IgD-negative memory B cell (primary cell): ENCODE results near the gene USP31. TPM values are rescaled to one million over a fixed set of nuclear protein-coding genes. Genes with fewer than 3 reads are reported as not detected.

ENCODE experiments used
- H3K27ac Mint-ChIP-seq, 3 donors: one replicate each; pipeline ENCODE4 v1.8.0; 2020 to 2022; ENCODE audit warnings: mild to moderate bottlenecking in 3 of 3, mixed read lengths in 3 of 3, moderate library complexity in 1 of 3
- H3K27me3 Mint-ChIP-seq: one replicate; pipeline ENCODE4 v1.8.0; 2021; ENCODE audit warnings: mixed read lengths
- H3K36me3 Mint-ChIP-seq: one replicate; pipeline ENCODE4 v1.8.0; 2020; ENCODE audit warnings: mild to moderate bottlenecking, mixed read lengths
- H3K4me1 Mint-ChIP-seq, 3 donors: one replicate each; pipeline ENCODE4 v1.8.0; 2020 to 2022; ENCODE audit warnings: mixed read lengths in 3 of 3, mild to moderate bottlenecking in 1 of 3
- H3K4me3 Mint-ChIP-seq, 4 donors: one replicate each; pipeline ENCODE4 v1.8.0; 2020 to 2022; ENCODE audit warnings: mild to moderate bottlenecking in 4 of 4, mixed read lengths in 4 of 4, moderate library complexity in 3 of 4
- H3K9me3 Mint-ChIP-seq, 3 donors: one replicate each; pipeline ENCODE4 v1.8.0; 2020 to 2021; ENCODE audit warnings: mixed read lengths in 3 of 3, mild to moderate bottlenecking in 1 of 3
- polyA plus RNA-seq: library from polyadenylated mRNA; unstranded; fragments of 300-500 nt; fragmentation: Illumina TruSeq; gene quantifications from one replicate; pipeline ENCODE4 v1.2.3, GENCODE V29; 2021

Gene USP31
- polyA plus RNA-seq, 1 donor from 2014 or later: 0.44 TPM

- H3K27me3 Mint-ChIP-seq: peaks cover 3% of the 10 kb centered on the region
Measured at GRCh38 chr16:23055481-23055880, 93.8 kb downstream of the USP31 start.

GRCh38 chr16:23052908-23053580 is 96.2 kb downstream of the USP31 start:
- peaks cover 4% of the 10 kb centered on the region for H3K27me3 Mint-ChIP-seq
- H3K9me3 Mint-ChIP-seq: peaks cover 0 to 7% (median 0%) of the 10 kb centered on the region in 3 donors
- no peak overlapping the region for H3K27ac Mint-ChIP-seq
- no peaks in the 10 kb centered on the region for H3K36me3 Mint-ChIP-seq
- H3K4me1 Mint-ChIP-seq: peaks cover 0 to 2% (median 0%) of the 10 kb centered on the region in 3 donors
- H3K4me3 Mint-ChIP-seq: no peak overlapping the region

More at GRCh38 chr16:23055481-23055880, 93.8 kb downstream of the USP31 start:
- H3K27ac Mint-ChIP-seq: no peak overlapping the region
- no peaks in the 10 kb centered on the region for H3K36me3 Mint-ChIP-seq
- no peak overlapping the region for H3K4me3 Mint-ChIP-seq
- H3K9me3 Mint-ChIP-seq: peaks cover 0 to 4% (median 0%) of the 10 kb centered on the region in 3 donors
- H3K4me1 Mint-ChIP-seq: peaks cover under 1 to 1% (median under 1%) of the 10 kb centered on the region in 3 donors

- Mint-ChIP-seq H3K27me3 (peaks cover 6% of the 10 kb centered on the region), H3K4me1 (peaks cover 0 to 2% (median 0%) of the 10 kb centered on the region in 3 donors), H3K4me3 (no peak overlapping the region), H3K27ac (no peak overlapping the region), H3K9me3 (peaks cover 0 to 8% (median 0%) of the 10 kb centered on the region in 3 donors), H3K36me3 (no peaks in the 10 kb centered on the region)
Measured at GRCh38 chr16:23052221-23052620, 97.0 kb downstream of the USP31 start.

- peaks cover 0 to 2% (median 0%) of the 10 kb centered on the region in 3 donors for H3K4me1 Mint-ChIP-seq
- H3K9me3 Mint-ChIP-seq: peaks cover 0 to 12% (median 0%) of the 10 kb centered on the region in 3 donors
- H3K27me3 Mint-ChIP-seq: peaks cover 6% of the 10 kb centered on the region
- H3K4me3 Mint-ChIP-seq: no peak overlapping the region
- H3K36me3 Mint-ChIP-seq: no peaks in the 10 kb centered on the region
- H3K27ac Mint-ChIP-seq: no peak overlapping the region
Measured at GRCh38 chr16:23051587-23051986, 97.7 kb downstream of the USP31 start.

GRCh38 chr16:23048164-23048563 is 101.1 kb downstream of the USP31 start:
- H3K9me3 Mint-ChIP-seq: peaks cover 0 to 15% (median 14%) of the 10 kb centered on the region in 3 donors
- H3K27ac Mint-ChIP-seq: no peak overlapping the region
- peaks cover 19% of the 10 kb centered on the region for H3K27me3 Mint-ChIP-seq
- H3K36me3 Mint-ChIP-seq: no peaks in the 10 kb centered on the region
- no peak overlapping the region for H3K4me3 Mint-ChIP-seq
- H3K4me1 Mint-ChIP-seq: peaks cover 0 to 2% (median 0%) of the 10 kb centered on the region in 3 donors

GRCh38 chr16:23045025-23045424 is 104.2 kb downstream of the USP31 start:
- H3K4me1 Mint-ChIP-seq: peaks cover 0 to 2% (median 0%) of the 10 kb centered on the region in 3 donors
- H3K27me3 Mint-ChIP-seq: peaks cover 22% of the 10 kb centered on the region
- no peak overlapping the region for H3K27ac Mint-ChIP-seq
- no peaks in the 10 kb centered on the region for H3K36me3 Mint-ChIP-seq
- no peak overlapping the region for H3K4me3 Mint-ChIP-seq
- peaks cover 0 to 14% (median 13%) of the 10 kb centered on the region in 3 donors for H3K9me3 Mint-ChIP-seq

- H3K9me3 Mint-ChIP-seq: peaks cover 2 to 12% (median 9%) of the 10 kb centered on the region in 3 donors
- no peak overlapping the region for H3K27ac Mint-ChIP-seq
- no peaks in the 10 kb centered on the region for H3K36me3 Mint-ChIP-seq
- peaks cover 16% of the 10 kb centered on the region for H3K27me3 Mint-ChIP-seq
- H3K4me1 Mint-ChIP-seq: no peaks in the 10 kb centered on the region
- H3K4me3 Mint-ChIP-seq: no peak overlapping the region
Measured at GRCh38 chr16:23040246-23040645, 109.0 kb downstream of the USP31 start.

- no peaks in the 10 kb centered on the region for H3K36me3 Mint-ChIP-seq
- H3K9me3 Mint-ChIP-seq: peaks cover 2 to 6% (median 5%) of the 10 kb centered on the region in 3 donors
- H3K4me3 Mint-ChIP-seq: no peak overlapping the region
- no peak overlapping the region for H3K27ac Mint-ChIP-seq
- peaks cover 8% of the 10 kb centered on the region for H3K27me3 Mint-ChIP-seq
- no peaks in the 10 kb centered on the region for H3K4me1 Mint-ChIP-seq
Measured at GRCh38 chr16:23039118-23039517, 110.1 kb downstream of the USP31 start.

- no peak overlapping the region for H3K4me3 Mint-ChIP-seq
- peaks cover 12% of the 10 kb centered on the region for H3K27me3 Mint-ChIP-seq
- peaks cover 0 to 2% (median 0%) of the 10 kb centered on the region in 3 donors for H3K4me1 Mint-ChIP-seq
- H3K9me3 Mint-ChIP-seq: peaks cover 5 to 15% (median 12%) of the 10 kb centered on the region in 3 donors
- H3K27ac Mint-ChIP-seq: no peak overlapping the region
- H3K36me3 Mint-ChIP-seq: peaks cover 3% of the 10 kb centered on the region
Measured at GRCh38 chr16:23035240-23035639, 114.0 kb downstream of the USP31 start.

GRCh38 chr16:23031508-23032098 is 117.6 kb downstream of the USP31 start:
- Mint-ChIP-seq H3K36me3 (peaks cover 4% of the 10 kb centered on the region), H3K27me3 (peaks cover 14% of the 10 kb centered on the region), H3K27ac (no peak overlapping the region), H3K4me1 (peaks cover 0 to 2% (median 0%) of the 10 kb centered on the region in 3 donors), H3K4me3 (no peak overlapping the region), H3K9me3 (peaks cover 3 to 15% (median 10%) of the 10 kb centered on the region in 3 donors)

GRCh38 chr16:23029733-23030420 is 119.4 kb downstream of the USP31 start:
- Mint-ChIP-seq H3K4me3 (no peak overlapping the region), H3K27me3 (peaks cover 17% of the 10 kb centered on the region)

GRCh38 chr16:23027386-23027785 is 121.9 kb downstream of the USP31 start:
- H3K27ac Mint-ChIP-seq: no peak overlapping the region

More at GRCh38 chr16:23029733-23030420, 119.4 kb downstream of the USP31 start:
- H3K27ac Mint-ChIP-seq: no peak overlapping the region
- peaks cover 3 to 15% (median 8%) of the 10 kb centered on the region in 3 donors for H3K9me3 Mint-ChIP-seq
- peaks cover 4% of the 10 kb centered on the region for H3K36me3 Mint-ChIP-seq
- peaks cover 0 to 2% (median 0%) of the 10 kb centered on the region in 3 donors for H3K4me1 Mint-ChIP-seq

GRCh38 chr16:23026784-23027362 is 122.4 kb downstream of the USP31 start:
- peaks cover 12% of the 10 kb centered on the region for H3K27me3 Mint-ChIP-seq
- no peaks in the 10 kb centered on the region for H3K9me3 Mint-ChIP-seq
- peaks cover 2% of the 10 kb centered on the region for H3K36me3 Mint-ChIP-seq
- H3K4me3 Mint-ChIP-seq: no peak overlapping the region
- no peak overlapping the region for H3K27ac Mint-ChIP-seq
- H3K4me1 Mint-ChIP-seq: no peaks in the 10 kb centered on the region

More at GRCh38 chr16:23027386-23027785, 121.9 kb downstream of the USP31 start:
- peaks cover 12% of the 10 kb centered on the region for H3K27me3 Mint-ChIP-seq
- H3K36me3 Mint-ChIP-seq: peaks cover 2% of the 10 kb centered on the region
- no peaks in the 10 kb centered on the region for H3K4me1 Mint-ChIP-seq
- no peak overlapping the region for H3K4me3 Mint-ChIP-seq
- peaks cover 0 to 1% (median 0%) of the 10 kb centered on the region in 3 donors for H3K9me3 Mint-ChIP-seq

GRCh38 chr16:23025692-23026307 is 123.5 kb downstream of the USP31 start:
- Mint-ChIP-seq H3K9me3 (no peaks in the 10 kb centered on the region), H3K27ac (peak overlapping the region in 1 of 3 donors; percentile 43)

More at GRCh38 chr16:23025692-23026307, 123.5 kb downstream of the USP31 start:
- H3K4me3 Mint-ChIP-seq: peak overlapping the region in 1 of 4 donors; percentile 46
- peaks cover 11% of the 10 kb centered on the region for H3K27me3 Mint-ChIP-seq
- H3K4me1 Mint-ChIP-seq: no peaks in the 10 kb centered on the region
- H3K36me3 Mint-ChIP-seq: peaks cover 2% of the 10 kb centered on the region
